Measurements from ENCODE around the gene IRF2BP1. TPM values are rescaled to one million over a fixed set of nuclear protein-coding genes. Genes with fewer than 3 reads are reported as not detected.
"Not testable (repeated sequence)": the region's sequence is repeated elsewhere in the genome, so short reads cannot be mapped to it uniquely, and the experiment has no call there.

IRF2BP1 gene
- total RNA-seq, 1 experiment from 2014 or later = 21.1 TPM

DNA sequence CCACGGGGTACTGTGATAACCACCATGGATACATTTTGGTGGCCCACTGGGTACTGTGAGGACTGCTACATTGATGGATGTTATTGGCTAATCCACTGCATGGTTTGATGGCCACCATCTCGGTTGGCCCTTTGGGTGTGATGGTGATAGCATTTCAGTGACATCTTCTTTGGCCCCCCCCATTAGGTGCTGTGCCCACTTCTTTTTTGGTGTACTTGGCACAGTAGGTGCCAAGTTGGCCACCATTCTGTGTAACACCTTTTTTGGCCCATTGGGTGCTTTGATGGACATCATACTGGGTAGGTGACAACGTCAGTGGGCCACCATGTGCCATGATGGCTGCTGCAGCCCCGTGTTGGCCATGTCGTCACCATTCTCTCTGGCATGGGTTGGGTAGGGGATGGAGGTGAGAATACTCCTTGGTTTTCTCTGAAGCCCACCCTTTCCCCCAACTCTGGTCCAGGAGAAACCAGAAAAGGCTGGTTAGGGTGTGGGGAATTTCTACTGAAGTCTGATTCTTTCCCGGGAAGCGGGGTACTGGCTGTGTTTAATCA, 12.6 kb downstream of the IRF2BP1 start:
- no peaks in the 10 kb centered on the region for H3K9me2 ChIP-seq (replicated peaks; ENCODE audit: insufficient read depth, low read length)
- no peaks in the 10 kb centered on the region for H3K9me3 ChIP-seq (ENCODE audit: low read length)
- H3K4me1 ChIP-seq (ENCODE audit: low read length) = no peaks in the 10 kb centered on the region
- no peaks in the 10 kb centered on the region for H4K20me1 ChIP-seq (ENCODE audit: insufficient read depth, low read depth, low read length)
- H2AFZ ChIP-seq (ENCODE audit: low read length) = no peak overlapping the region
- DNase-seq = no peak
- H3K36me3 ChIP-seq (ENCODE audit: insufficient read depth, low read length) = no peaks in the 10 kb centered on the region
- no peaks in the 10 kb centered on the region for H3K79me2 ChIP-seq (ENCODE audit: low read length)
- no peak overlapping the region for H3K4me3 ChIP-seq (ENCODE audit: low read length)
- H3K9ac ChIP-seq (ENCODE audit: low read length) = no peak overlapping the region
- no peaks in the 10 kb centered on the region for H3K27me3 ChIP-seq (ENCODE audit: low read length)
- H3K4me2 ChIP-seq (ENCODE audit: low read depth, low read length, poor library complexity, severe bottlenecking) = no peak overlapping the region
- no peak overlapping the region for H3K27ac ChIP-seq (ENCODE audit: low read length)

DNA sequence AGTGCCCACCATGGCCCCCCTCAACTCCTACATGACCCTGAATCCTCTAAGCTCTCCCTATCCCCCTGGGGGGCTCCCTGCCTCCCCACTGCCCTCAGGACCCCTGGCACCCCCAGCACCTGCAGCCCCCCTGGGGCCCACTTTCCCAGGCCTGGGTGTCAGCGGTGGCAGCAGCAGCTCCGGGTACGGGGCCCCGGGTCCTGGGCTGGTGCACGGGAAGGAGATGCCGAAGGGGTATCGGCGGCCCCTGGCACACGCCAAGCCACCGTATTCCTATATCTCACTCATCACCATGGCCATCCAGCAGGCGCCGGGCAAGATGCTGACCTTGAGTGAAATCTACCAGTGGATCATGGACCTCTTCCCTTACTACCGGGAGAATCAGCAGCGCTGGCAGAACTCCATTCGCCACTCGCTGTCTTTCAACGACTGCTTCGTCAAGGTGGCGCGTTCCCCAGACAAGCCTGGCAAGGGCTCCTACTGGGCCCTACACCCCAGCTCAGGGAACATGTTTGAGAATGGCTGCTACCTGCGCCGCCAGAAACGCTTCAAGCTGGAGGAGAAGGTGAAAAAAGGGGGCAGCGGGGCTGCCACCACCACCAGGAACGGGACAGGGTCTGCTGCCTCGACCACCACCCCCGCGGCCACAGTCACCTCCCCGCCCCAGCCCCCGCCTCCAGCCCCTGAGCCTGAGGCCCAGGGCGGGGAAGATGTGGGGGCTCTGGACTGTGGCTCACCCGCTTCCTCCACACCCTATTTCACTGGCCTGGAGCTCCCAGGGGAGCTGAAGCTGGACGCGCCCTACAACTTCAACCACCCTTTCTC, 13.6 kb downstream of the IRF2BP1 start:
- H3K4me2 ChIP-seq (ENCODE audit: low read depth, low read length, poor library complexity, severe bottlenecking) = no peak overlapping the region
- no peaks in the 10 kb centered on the region for H4K20me1 ChIP-seq (ENCODE audit: insufficient read depth, low read depth, low read length)
- no peak overlapping the region for H2AFZ ChIP-seq (ENCODE audit: low read length)
- H3K27me3 ChIP-seq (ENCODE audit: low read length) = no peaks in the 10 kb centered on the region
- no peak overlapping the region for H3K27ac ChIP-seq (ENCODE audit: low read length)
- H3K9me2 ChIP-seq (replicated peaks; ENCODE audit: insufficient read depth, low read length) = no peaks in the 10 kb centered on the region
- DNase-seq = no peak
- no peaks in the 10 kb centered on the region for H3K79me2 ChIP-seq (ENCODE audit: low read length)
- no peak overlapping the region for H3K4me3 ChIP-seq (ENCODE audit: low read length)
- H3K36me3 ChIP-seq (ENCODE audit: insufficient read depth, low read length) = no peaks in the 10 kb centered on the region
- no peak overlapping the region for H3K9ac ChIP-seq (ENCODE audit: low read length)
- H3K4me1 ChIP-seq (ENCODE audit: low read length) = no peaks in the 10 kb centered on the region
- no peaks in the 10 kb centered on the region for H3K9me3 ChIP-seq (ENCODE audit: low read length)

DNA sequence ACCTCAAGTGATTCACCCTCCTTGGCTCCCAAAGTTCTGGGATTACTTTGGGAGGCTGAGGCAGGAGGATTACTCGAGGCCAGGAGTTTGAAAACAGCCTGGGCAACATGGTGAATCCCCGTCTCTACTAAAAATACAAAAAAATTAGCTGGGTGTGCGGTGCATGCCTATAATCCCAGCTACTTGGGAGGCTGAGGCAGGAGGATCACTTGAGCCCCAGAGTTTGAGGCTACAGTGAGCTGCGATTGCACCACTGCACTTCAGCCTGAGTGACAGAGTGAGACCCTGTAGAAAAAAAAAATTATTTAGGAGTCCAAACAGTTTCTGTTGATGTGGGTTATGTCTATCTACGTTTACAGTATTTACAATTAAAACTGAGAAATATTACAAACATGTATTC, 15.1 kb downstream of the IRF2BP1 start:
- Histone ChIP-seq H3K4me3 (ENCODE audit: low read length) (no peak overlapping the region), H3K4me2 (ENCODE audit: low read depth, low read length, poor library complexity, severe bottlenecking) (no peak overlapping the region), H4K20me1 (ENCODE audit: insufficient read depth, low read depth, low read length) (no peaks in the 10 kb centered on the region), H3K79me2 (ENCODE audit: low read length) (no peaks in the 10 kb centered on the region), H3K9me3 (ENCODE audit: low read length) (no peaks in the 10 kb centered on the region), H3K27me3 (ENCODE audit: low read length) (no peaks in the 10 kb centered on the region), H3K9ac (ENCODE audit: low read length) (no peak overlapping the region), H3K27ac (ENCODE audit: low read length) (no peak overlapping the region), H2AFZ (ENCODE audit: low read length) (no peak overlapping the region), H3K9me2 (replicated peaks; ENCODE audit: insufficient read depth, low read length) (no peaks in the 10 kb centered on the region), H3K36me3 (ENCODE audit: insufficient read depth, low read length) (no peaks in the 10 kb centered on the region), H3K4me1 (ENCODE audit: low read length) (no peaks in the 10 kb centered on the region)
- DNase-seq = no peak

DNA sequence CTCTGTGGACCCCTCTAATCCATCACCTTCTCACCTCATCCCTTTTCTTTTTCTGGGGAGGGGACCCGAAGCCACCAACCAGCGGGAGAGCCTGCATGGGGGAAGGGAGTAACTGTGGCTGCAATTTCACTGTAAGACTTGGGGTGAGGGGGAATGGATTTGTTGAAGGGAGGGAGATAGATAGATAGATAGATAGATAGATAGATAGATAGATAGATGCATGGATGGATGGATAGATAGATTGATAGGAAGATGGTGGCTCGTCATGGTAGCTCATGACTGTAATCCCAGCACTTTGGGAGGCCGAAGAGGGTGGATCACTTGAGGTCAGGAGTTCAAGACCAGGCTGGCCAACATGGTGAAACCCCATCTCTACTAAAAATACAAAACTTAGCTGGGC, 18.7 kb downstream of the IRF2BP1 start:
- not testable (repeated sequence) for H3K27ac ChIP-seq (ENCODE audit: low read length); H4K20me1 ChIP-seq (ENCODE audit: insufficient read depth, low read depth, low read length); H3K27me3 ChIP-seq (ENCODE audit: low read length); H3K79me2 ChIP-seq (ENCODE audit: low read length); DNase-seq; H3K9ac ChIP-seq (ENCODE audit: low read length); H3K36me3 ChIP-seq (ENCODE audit: insufficient read depth, low read length); H3K4me2 ChIP-seq (ENCODE audit: low read depth, low read length, poor library complexity, severe bottlenecking); H3K9me2 ChIP-seq (replicated peaks; ENCODE audit: insufficient read depth, low read length); H3K9me3 ChIP-seq (ENCODE audit: low read length); H3K4me3 ChIP-seq (ENCODE audit: low read length); H2AFZ ChIP-seq (ENCODE audit: low read length)
- H3K4me1 ChIP-seq (ENCODE audit: low read length) = peaks cover 12% of the 10 kb centered on the region

DNA sequence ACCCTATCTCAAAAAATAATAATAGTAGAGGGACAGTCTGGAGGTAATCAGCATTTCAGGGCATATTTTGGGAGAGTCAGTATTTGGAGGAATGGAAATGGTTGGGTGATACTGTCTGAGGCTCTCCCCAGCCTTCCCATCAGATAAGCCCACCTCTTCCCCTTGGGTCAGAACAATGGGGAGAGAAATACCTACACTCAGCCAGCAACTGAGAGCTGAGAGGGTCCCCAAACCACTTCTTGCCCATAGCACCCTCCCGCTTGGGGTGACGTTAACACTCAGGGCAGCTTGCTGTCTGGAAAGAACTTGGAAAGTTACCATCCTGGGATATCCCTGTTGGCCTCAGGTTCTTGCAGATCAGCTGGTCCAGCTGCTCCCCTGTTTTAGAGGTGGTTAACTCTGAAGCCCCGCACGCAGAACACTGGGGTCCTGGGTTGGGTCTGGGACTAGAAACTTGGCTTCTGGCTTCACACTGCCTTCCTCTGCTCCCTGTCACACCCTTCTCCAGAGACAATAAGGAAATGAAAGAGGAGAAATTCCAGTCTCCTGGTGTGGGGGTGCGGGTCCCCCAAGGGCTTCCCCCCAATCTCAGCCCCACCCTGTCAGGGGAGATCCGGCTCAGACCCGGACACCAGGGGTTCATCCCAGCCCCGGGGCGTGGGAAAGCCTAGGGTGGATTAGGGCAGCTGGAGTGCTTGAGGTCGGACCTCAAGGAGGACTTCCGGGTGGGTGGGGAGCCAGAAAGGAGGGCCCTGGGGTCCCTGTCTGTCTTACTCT, 19.4 kb downstream of the IRF2BP1 start:
- H3K4me3 ChIP-seq (ENCODE audit: low read length) = no peak overlapping the region
- H3K36me3 ChIP-seq (ENCODE audit: insufficient read depth, low read length) = no peaks in the 10 kb centered on the region
- no peaks in the 10 kb centered on the region for H4K20me1 ChIP-seq (ENCODE audit: insufficient read depth, low read depth, low read length)
- no peak for DNase-seq
- no peak overlapping the region for H3K4me2 ChIP-seq (ENCODE audit: low read depth, low read length, poor library complexity, severe bottlenecking)
- H3K9me3 ChIP-seq (ENCODE audit: low read length) = no peaks in the 10 kb centered on the region
- peaks cover 11% of the 10 kb centered on the region for H3K79me2 ChIP-seq (ENCODE audit: low read length)
- no peak overlapping the region for H3K27ac ChIP-seq (ENCODE audit: low read length)
- H3K9me2 ChIP-seq (replicated peaks; ENCODE audit: insufficient read depth, low read length) = no peaks in the 10 kb centered on the region
- no peak overlapping the region for H2AFZ ChIP-seq (ENCODE audit: low read length)
- peaks cover 17% of the 10 kb centered on the region for H3K4me1 ChIP-seq (ENCODE audit: low read length)
- H3K27me3 ChIP-seq (ENCODE audit: low read length) = peaks cover 3% of the 10 kb centered on the region; the same call in 1 of the 2 replicates
- H3K9ac ChIP-seq (ENCODE audit: low read length) = no peak overlapping the region

DNA sequence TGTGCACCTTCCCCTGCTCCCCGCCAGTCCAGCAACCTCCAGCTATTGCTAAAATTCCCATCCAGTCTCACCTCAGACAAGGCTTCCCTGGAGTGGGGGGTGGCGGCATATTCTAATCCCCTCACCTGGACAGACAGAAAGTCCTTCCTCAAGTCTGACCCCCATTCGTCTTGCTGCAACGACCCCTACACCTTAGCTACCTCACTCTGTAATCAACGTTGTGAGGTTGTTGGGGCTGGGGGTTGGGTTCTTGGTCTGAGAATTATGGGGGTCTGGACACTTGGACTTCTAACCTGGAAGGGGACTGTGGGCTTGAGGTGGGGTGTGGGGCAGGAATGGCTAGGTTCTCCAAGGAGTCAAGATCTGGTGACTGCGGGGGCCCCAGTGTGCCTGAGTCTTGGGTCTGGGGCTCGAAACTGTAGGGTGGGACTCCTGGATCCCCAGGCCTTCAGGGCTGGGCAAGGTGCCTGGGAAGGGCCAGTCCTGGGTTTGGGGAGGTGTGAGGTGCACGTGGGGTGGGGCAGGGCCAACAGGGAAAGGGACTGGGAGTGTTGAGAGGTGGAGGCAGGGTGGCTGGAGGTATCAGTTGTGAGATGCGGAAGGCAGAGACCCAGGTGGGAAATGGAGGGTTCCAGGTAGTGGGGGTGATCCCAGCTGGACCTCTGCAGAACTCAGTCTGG, 20.5 kb downstream of the IRF2BP1 start:
- no peak for DNase-seq
- no peaks in the 10 kb centered on the region for H3K36me3 ChIP-seq (ENCODE audit: insufficient read depth, low read length)
- H3K9me3 ChIP-seq (ENCODE audit: low read length) = no peaks in the 10 kb centered on the region
- H3K4me2 ChIP-seq (ENCODE audit: low read depth, low read length, poor library complexity, severe bottlenecking) = no peak overlapping the region
- H3K4me1 ChIP-seq (ENCODE audit: low read length) = peaks cover 27% of the 10 kb centered on the region
- H3K27me3 ChIP-seq (ENCODE audit: low read length) = peaks cover 3% of the 10 kb centered on the region; the same call in 1 of the 2 replicates
- no peak overlapping the region for H2AFZ ChIP-seq (ENCODE audit: low read length)
- no peak overlapping the region for H3K9ac ChIP-seq (ENCODE audit: low read length)
- no peaks in the 10 kb centered on the region for H4K20me1 ChIP-seq (ENCODE audit: insufficient read depth, low read depth, low read length)
- H3K4me3 ChIP-seq (ENCODE audit: low read length) = no peak overlapping the region
- H3K9me2 ChIP-seq (replicated peaks; ENCODE audit: insufficient read depth, low read length) = no peaks in the 10 kb centered on the region
- H3K79me2 ChIP-seq (ENCODE audit: low read length) = peaks cover 22% of the 10 kb centered on the region
- H3K27ac ChIP-seq (ENCODE audit: low read length) = no peak overlapping the region

DNA sequence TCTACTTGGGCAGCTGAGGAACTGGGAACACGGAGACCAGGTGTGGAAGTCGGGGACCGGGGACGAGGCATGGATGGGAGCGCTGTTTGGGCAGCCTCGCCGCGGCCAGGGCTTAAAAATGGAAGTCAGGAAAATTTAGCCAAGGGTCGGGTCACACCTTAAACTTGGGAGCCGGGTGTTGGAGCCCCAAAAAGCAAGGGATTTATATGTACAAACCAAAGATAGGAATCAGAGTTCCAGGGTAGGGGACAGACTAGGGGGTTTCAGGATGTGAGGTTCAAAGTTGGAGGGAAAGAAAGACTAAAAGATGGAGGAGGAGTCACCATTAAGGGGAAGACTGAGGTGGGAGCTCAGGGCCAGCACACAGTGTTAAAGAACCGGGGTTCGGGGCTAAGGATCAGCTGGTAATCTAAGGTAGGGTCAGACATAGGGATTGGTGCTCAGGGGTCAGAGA, 21.3 kb downstream of the IRF2BP1 start:
- H3K9ac ChIP-seq (ENCODE audit: low read length) = no peak overlapping the region
- H3K9me2 ChIP-seq (replicated peaks; ENCODE audit: insufficient read depth, low read length) = no peaks in the 10 kb centered on the region
- H3K4me1 ChIP-seq (ENCODE audit: low read length) = peaks cover 27% of the 10 kb centered on the region
- H3K27ac ChIP-seq (ENCODE audit: low read length) = no peak overlapping the region
- no peaks in the 10 kb centered on the region for H4K20me1 ChIP-seq (ENCODE audit: insufficient read depth, low read depth, low read length)
- H2AFZ ChIP-seq (ENCODE audit: low read length) = no peak overlapping the region
- H3K4me2 ChIP-seq (ENCODE audit: low read depth, low read length, poor library complexity, severe bottlenecking) = peak overlapping the region; percentile 65
- H3K4me3 ChIP-seq (ENCODE audit: low read length) = peak overlapping the region; percentile 56; the same call in 1 of the 2 replicates
- DNase-seq = no peak
- H3K36me3 ChIP-seq (ENCODE audit: insufficient read depth, low read length) = peaks cover under 1% of the 10 kb centered on the region; the same call in 1 of the 2 replicates
- no peaks in the 10 kb centered on the region for H3K9me3 ChIP-seq (ENCODE audit: low read length)
- H3K27me3 ChIP-seq (ENCODE audit: low read length) = peaks cover 3% of the 10 kb centered on the region; the same call in 1 of the 2 replicates
- H3K79me2 ChIP-seq (ENCODE audit: low read length) = peaks cover 29% of the 10 kb centered on the region
